ENCODE results near the gene TTC39A. TPM values are rescaled to one million over a fixed set of nuclear protein-coding genes. Genes with fewer than 3 reads are reported as not detected.

TTC39A gene
- total RNA-seq, 1 donor from 2014 or later: 42.1 TPM

GRCh38 chr1:51270751-51271150 is 59.6 kb downstream of the TTC39A start:
- no peak overlapping the region for H3K27ac ChIP-seq
- intact Hi-C loops (cut with DNase I): no loop called here
- H3K4me3 ChIP-seq: no peak overlapping the region
- H3K4me1 ChIP-seq: peaks cover 27% of the 10 kb centered on the region
- DNase-seq (no peak), ATAC-seq (no peak)
- no peaks in the 10 kb centered on the region for H3K9me3 ChIP-seq
- H3K27me3 ChIP-seq: no peaks in the 10 kb centered on the region
- H3K36me3 ChIP-seq: peaks cover 33% of the 10 kb centered on the region
- TF ChIP-seq CTCF (IDR thresholded peaks at IDR 0.05): no peak

GRCh38 chr1:51268634-51269033 is 61.7 kb downstream of the TTC39A start:
- intact Hi-C loops (cut with DNase I): no loop called here
- no peak for TF ChIP-seq CTCF (IDR thresholded peaks at IDR 0.05)
- DNase-seq: no peak
- no peak for ATAC-seq
- H3K36me3 ChIP-seq: peaks cover 33% of the 10 kb centered on the region
- H3K27ac ChIP-seq: peak overlapping the region; percentile 6
- no peaks in the 10 kb centered on the region for H3K27me3 ChIP-seq
- H3K4me3 ChIP-seq: no peak overlapping the region
- no peaks in the 10 kb centered on the region for H3K9me3 ChIP-seq
- H3K4me1 ChIP-seq: peaks cover 47% of the 10 kb centered on the region

GRCh38 chr1:51266791-51267190 is 63.6 kb downstream of the TTC39A start:
- ATAC-seq (no peak), DNase-seq (no peak)
- no peak for TF ChIP-seq CTCF (IDR thresholded peaks at IDR 0.05)
- H3K4me1 ChIP-seq: peaks cover 50% of the 10 kb centered on the region
- H3K4me3 ChIP-seq: no peak overlapping the region
- intact Hi-C loops (cut with DNase I): no loop called here
- no peak overlapping the region for H3K27ac ChIP-seq
- no peaks in the 10 kb centered on the region for H3K27me3 ChIP-seq
- H3K36me3 ChIP-seq: peaks cover 23% of the 10 kb centered on the region
- H3K9me3 ChIP-seq: no peaks in the 10 kb centered on the region

- no peak for TF ChIP-seq CTCF (IDR thresholded peaks at IDR 0.05)
- H3K27ac ChIP-seq: no peak overlapping the region
- no peaks in the 10 kb centered on the region for H3K27me3 ChIP-seq
- peaks cover 56% of the 10 kb centered on the region for H3K4me1 ChIP-seq
- DNase-seq (no peak), ATAC-seq (no peak)
- intact Hi-C loops (cut with DNase I): no loop called here
- peaks cover 17% of the 10 kb centered on the region for H3K36me3 ChIP-seq
- no peak overlapping the region for H3K4me3 ChIP-seq
- H3K9me3 ChIP-seq: no peaks in the 10 kb centered on the region
These were observed 64.2 kb downstream of the TTC39A start for GRCh38 chr1:51266181-51266580.

GRCh38 chr1:51265618-51266017 is 64.7 kb downstream of the TTC39A start:
- peaks cover 57% of the 10 kb centered on the region for H3K4me1 ChIP-seq
- ATAC-seq (no peak), DNase-seq (no peak)
- H3K36me3 ChIP-seq: peaks cover 12% of the 10 kb centered on the region
- H3K9me3 ChIP-seq: no peaks in the 10 kb centered on the region
- H3K4me3 ChIP-seq: no peak overlapping the region
- no peaks in the 10 kb centered on the region for H3K27me3 ChIP-seq
- intact Hi-C loops (cut with DNase I): no loop called here
- no peak overlapping the region for H3K27ac ChIP-seq
- no peak for TF ChIP-seq CTCF (IDR thresholded peaks at IDR 0.05)

- DNase-seq (no peak), ATAC-seq (peak; percentile 36)
- peaks cover 56% of the 10 kb centered on the region for H3K4me1 ChIP-seq
These were observed 65.9 kb downstream of the TTC39A start for GRCh38 chr1:51264451-51264850.

More at GRCh38 chr1:51264451-51264850, 65.9 kb downstream of the TTC39A start:
- TF ChIP-seq CTCF (IDR thresholded peaks at IDR 0.05): no peak
- H3K27ac ChIP-seq: no peak overlapping the region
- no peaks in the 10 kb centered on the region for H3K27me3 ChIP-seq
- no peaks in the 10 kb centered on the region for H3K9me3 ChIP-seq
- intact Hi-C loops (cut with DNase I): no loop called here
- peaks cover under 1% of the 10 kb centered on the region for H3K36me3 ChIP-seq
- no peak overlapping the region for H3K4me3 ChIP-seq
